Activated T-cell treated with anti-CD3 and anti-CD28 coated beads, Interleukin-2, amount 50 U/mL, for 72 hours (primary cell): Measurements from ENCODE around the gene PARL. TPM values are rescaled to one million over a fixed set of nuclear protein-coding genes. Genes with fewer than 3 reads are reported as not detected.
"Not testable (repeated sequence)": the region's sequence is repeated elsewhere in the genome, so short reads cannot be mapped to it uniquely, and the experiment has no call there.

Experiments
- ATAC-seq, 2 donors: fragments of 150-1000 bp; cut with Tn5 transposase; replicated peaks in 1 of 2; 2 replicates each; pipeline ENCODE4 v1.10.0; 2021; ENCODE audit warnings: moderate library complexity in 2 of 2, mild to moderate bottlenecking in 1 of 2
- DNase-seq, 2 donors: peaks; one replicate each; pipeline ENCODE4 v3.0.0; 2021 to 2022; ENCODE audit warnings: mixed read lengths in 1 of 2
- H3K27ac Mint-ChIP-seq: one replicate; pipeline ENCODE4 v1.8.0; 2022; ENCODE audit warnings: mild to moderate bottlenecking, moderate library complexity, mixed read lengths
- H3K27me3 Mint-ChIP-seq: one replicate; pipeline ENCODE4 v1.8.0; 2022; ENCODE audit warnings: low read depth, mixed read lengths
- H3K36me3 Mint-ChIP-seq, 2 donors: one replicate each; pipeline ENCODE4 v1.8.0; 2022; ENCODE audit warnings: mixed read lengths in 2 of 2, mild to moderate bottlenecking in 1 of 2; ENCODE audit not compliant: insufficient read depth in 2 of 2
- H3K4me1 Mint-ChIP-seq: one replicate; pipeline ENCODE4 v1.8.0; 2022; ENCODE audit warnings: low read depth, mixed read lengths
- H3K4me3 Mint-ChIP-seq, 2 donors: one replicate each; pipeline ENCODE4 v1.8.0; 2022; ENCODE audit warnings: mild to moderate bottlenecking in 2 of 2, mixed read lengths in 2 of 2, moderate library complexity in 2 of 2
- H3K9me3 Mint-ChIP-seq, 2 donors: one replicate each; pipeline ENCODE4 v1.8.0; 2022; ENCODE audit warnings: mixed read lengths in 2 of 2
- total RNA-seq, 2 donors: library from RNA; stranded (reverse); gene quantifications; one replicate each; pipeline ENCODE4 v1.2.3, GENCODE V29; 2022

Gene PARL
- total RNA-seq, 2 donors from 2014 or later: 77.3 to 92.3 TPM

DNA sequence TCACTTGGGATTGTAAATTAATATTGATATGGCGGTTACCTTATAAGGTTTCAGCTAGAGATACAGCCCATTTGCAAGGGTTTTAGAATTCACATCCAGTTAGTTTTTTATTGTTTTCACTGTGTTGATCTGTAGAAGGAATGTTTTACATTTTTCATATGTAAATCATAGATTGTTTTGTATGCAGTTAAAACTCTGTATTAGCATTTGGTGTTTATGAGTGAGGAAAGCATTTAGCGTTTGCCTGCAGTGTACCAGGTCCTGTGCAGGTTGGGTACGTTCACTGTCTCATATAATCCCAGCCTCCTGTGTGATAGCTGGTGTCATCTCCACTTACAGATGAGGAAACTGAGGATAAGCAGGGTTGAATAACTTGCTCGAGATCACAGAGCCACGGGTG is 83.1 kb downstream of the PARL start:
- Mint-ChIP-seq H3K36me3 (peaks cover 8 to 34% of the 10 kb centered on the region in 2 donors), H3K4me3 (no peak overlapping the region), H3K27me3 (no peaks in the 10 kb centered on the region), H3K9me3 (no peaks in the 10 kb centered on the region), H3K27ac (no peak overlapping the region), H3K4me1 (no peaks in the 10 kb centered on the region)
- no peak for ATAC-seq
- DNase-seq: no peak

DNA sequence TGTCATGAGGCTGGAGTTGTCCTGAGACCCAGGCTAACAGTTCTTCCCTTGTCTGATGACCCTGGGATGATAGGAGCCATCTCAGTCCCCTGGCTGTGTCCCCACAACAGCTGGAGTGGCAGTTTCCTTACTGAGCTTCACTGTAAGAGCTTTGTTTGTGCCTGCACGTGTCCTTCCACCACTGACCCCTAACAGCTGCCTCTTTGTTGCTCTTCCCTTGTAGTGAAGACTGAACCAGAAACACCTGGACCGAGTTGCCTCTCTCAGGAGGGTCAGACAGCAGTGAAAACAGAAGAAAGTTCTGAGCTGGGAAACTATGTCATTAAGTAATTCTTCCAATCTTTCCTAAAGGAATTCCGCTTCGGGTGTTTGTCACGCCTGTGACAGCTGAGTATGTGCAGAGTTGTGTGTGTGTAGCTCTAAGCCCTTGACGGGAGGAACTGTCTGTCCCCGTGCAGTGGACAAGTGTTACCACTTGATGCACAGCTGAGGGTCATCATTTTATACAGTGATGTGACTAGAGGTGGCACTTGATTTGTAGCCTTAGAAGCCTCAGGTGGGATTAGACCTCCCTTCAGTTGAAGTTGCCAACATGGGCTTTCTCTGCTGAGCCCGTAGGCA is 84.3 kb downstream of the PARL start:
- no peak overlapping the region for H3K4me3 Mint-ChIP-seq
- no peaks in the 10 kb centered on the region for H3K9me3 Mint-ChIP-seq
- peaks cover 10 to 36% of the 10 kb centered on the region in 2 donors for H3K36me3 Mint-ChIP-seq
- H3K4me1 Mint-ChIP-seq: no peaks in the 10 kb centered on the region
- DNase-seq: no peak
- no peak for ATAC-seq
- no peaks in the 10 kb centered on the region for H3K27me3 Mint-ChIP-seq
- H3K27ac Mint-ChIP-seq: no peak overlapping the region

DNA sequence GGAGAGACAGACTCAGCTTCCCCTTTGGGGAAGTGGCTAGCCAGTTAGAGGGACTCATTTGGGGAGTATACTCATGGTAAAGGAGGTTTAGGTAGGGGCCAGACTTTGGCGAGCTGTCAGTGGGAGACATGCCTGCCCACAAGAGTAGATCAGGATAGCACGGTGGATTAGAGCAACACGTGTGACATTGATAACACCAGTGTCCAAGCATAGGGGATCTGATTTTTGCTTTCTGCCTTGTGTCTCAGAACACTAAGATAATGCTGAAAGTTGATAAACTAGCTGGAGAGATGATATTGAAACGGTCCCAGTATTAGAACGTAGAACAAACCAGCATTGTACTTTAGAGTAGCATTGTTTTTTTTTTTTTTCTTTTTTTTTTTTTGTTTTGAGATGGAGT is 85.2 kb downstream of the PARL start:
- Mint-ChIP-seq H3K27me3 (no peaks in the 10 kb centered on the region), H3K4me3 (no peak overlapping the region), H3K9me3 (no peaks in the 10 kb centered on the region), H3K4me1 (no peaks in the 10 kb centered on the region), H3K27ac (no peak overlapping the region), H3K36me3 (peaks cover 10 to 35% of the 10 kb centered on the region in 2 donors)
- no peak for DNase-seq
- ATAC-seq: no peak

DNA sequence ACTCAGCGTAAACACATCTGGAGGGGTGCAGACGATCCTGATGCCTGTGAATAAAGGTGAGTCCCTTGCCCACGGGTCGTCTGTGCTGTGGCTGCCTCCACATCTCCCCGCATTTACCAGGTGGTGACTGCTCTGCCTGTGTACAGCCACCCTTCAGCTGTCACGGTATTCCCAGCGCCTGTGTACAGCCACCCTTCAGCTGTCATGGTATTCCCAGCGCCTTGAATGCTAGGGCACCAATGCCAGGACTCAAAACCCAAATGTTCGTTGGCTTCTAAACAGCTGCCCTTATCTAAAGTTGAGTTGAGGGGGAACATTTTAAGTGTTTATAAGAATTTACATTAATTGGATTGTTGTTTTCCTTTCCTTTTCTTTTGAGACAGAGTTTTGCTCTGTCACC is 86.7 kb downstream of the PARL start:
- Mint-ChIP-seq H3K27me3 (no peaks in the 10 kb centered on the region), H3K27ac (no peak overlapping the region), H3K9me3 (no peaks in the 10 kb centered on the region), H3K4me3 (no peak overlapping the region), H3K4me1 (no peaks in the 10 kb centered on the region), H3K36me3 (peaks cover 6 to 37% of the 10 kb centered on the region in 2 donors)
- DNase-seq: no peak
- ATAC-seq: no peak

DNA sequence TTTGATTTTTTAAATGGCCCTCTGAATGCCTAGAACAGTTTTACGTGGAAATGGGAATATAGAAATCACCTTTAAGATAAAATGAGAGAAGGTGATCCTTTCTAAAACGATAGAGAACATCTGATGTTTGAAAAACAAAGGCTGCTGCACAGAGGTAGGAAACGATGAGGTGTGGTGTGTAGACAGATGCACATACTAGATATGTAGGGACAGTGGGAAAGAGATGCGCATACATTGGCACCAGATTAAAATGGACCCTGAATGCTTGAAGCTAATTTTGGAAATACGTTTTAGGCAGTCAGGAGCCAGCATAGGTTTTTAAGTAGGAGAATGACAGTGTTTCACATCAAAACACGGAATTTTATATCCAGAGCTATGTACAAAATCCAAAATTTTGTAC is 88.3 kb downstream of the PARL start:
- Mint-ChIP-seq H3K36me3 (peaks cover 7 to 32% of the 10 kb centered on the region in 2 donors), H3K27me3 (no peaks in the 10 kb centered on the region), H3K9me3 (no peaks in the 10 kb centered on the region), H3K27ac (no peak overlapping the region), H3K4me3 (no peak overlapping the region), H3K4me1 (no peaks in the 10 kb centered on the region)
- no peak for ATAC-seq
- DNase-seq: no peak

DNA sequence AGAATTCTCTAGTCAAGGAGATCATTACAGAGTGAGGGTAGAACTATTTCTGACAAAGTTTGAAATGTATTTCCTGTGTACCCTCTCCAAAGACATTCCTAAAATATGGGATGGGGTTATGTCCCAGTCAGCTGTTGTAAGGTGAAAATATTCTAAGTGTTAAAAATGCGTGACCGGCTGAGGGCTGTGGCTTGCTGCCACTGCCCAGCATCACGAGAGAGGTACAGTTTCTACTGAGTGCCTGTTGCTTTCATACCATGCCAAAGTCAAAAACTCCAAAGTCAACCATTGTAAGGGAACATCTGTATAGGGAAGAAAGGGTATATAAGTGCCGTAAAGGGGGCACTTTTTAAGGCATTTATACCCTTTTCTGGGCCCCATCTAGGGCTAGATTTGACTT is 90.2 kb downstream of the PARL start:
- Mint-ChIP-seq H3K9me3 (no peaks in the 10 kb centered on the region), H3K27me3 (no peaks in the 10 kb centered on the region), H3K36me3 (peaks cover 8 to 39% of the 10 kb centered on the region in 2 donors), H3K4me1 (no peaks in the 10 kb centered on the region), H3K4me3 (no peak overlapping the region), H3K27ac (no peak overlapping the region)
- ATAC-seq: no peak
- no peak for DNase-seq

DNA sequence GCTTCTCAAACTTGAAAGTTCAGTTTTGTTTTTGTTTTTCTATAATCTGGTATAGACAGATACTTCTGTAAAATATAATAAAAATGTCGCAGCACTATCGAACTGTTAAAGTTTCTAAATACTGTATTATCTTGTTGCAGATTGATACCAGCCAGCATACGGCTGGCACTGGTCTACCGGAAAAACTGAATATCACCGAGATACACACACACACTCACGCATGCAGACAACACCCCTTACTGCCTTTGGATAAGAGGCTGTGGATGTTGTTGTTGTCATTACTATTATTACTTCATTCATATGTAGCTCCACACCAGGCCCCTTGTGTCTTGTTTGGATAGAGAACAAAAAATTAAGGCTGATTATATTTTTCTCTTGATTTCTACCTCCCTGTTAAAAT is 91.7 kb downstream of the PARL start:
- Mint-ChIP-seq H3K4me3 (no peak overlapping the region), H3K4me1 (no peaks in the 10 kb centered on the region), H3K27ac (no peak overlapping the region), H3K9me3 (no peaks in the 10 kb centered on the region), H3K27me3 (no peaks in the 10 kb centered on the region), H3K36me3 (peaks cover 7 to 30% of the 10 kb centered on the region in 2 donors)
- ATAC-seq (no peak), DNase-seq (no peak)

DNA sequence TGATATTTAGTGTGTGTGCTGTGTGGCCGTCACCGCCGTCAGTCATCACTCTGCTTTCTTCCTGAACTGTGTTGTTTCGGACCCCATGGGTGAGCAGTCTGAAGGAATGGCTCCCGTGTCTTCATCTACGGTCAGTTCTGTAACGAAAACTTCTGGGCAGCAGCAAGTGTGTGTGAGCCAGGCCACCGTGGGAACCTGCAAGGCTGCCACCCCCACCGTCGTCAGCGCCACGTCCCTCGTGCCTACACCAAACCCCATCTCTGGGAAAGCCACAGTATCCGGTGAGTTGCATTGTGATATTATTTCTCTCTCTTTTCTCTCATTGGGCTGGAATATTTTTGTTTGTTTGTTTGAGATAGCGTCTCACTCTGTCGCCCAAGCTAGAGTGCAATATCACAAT is 94.0 kb downstream of the PARL start:
- Mint-ChIP-seq H3K36me3 (peaks cover 10 to 37% of the 10 kb centered on the region in 2 donors), H3K9me3 (no peaks in the 10 kb centered on the region), H3K27me3 (no peaks in the 10 kb centered on the region), H3K27ac (no peak overlapping the region), H3K4me1 (no peaks in the 10 kb centered on the region), H3K4me3 (no peak overlapping the region)
- DNase-seq (no peak), ATAC-seq (no peak)

DNA sequence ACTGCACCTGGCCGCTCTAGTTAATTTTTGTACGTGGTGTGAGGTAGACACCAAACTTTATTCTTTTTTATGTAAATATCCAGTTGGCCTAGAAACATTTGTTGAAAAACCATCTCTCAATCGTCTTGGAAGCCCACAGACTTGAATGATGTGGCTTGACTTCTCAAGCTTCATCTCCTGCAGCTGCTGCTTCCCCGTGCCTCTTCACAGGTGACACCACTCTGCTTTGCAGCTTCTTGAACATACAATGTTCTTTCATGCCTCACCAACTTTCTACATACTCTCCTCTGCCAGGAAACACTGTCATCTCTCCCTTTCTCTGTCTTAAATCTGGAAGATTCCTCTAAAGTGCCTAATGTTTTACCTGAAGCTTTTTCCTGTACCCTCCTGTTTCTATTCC is 94.9 kb downstream of the PARL start:
- H3K9me3 Mint-ChIP-seq: no peaks in the 10 kb centered on the region
- H3K4me3 Mint-ChIP-seq: no peak overlapping the region

DNA sequence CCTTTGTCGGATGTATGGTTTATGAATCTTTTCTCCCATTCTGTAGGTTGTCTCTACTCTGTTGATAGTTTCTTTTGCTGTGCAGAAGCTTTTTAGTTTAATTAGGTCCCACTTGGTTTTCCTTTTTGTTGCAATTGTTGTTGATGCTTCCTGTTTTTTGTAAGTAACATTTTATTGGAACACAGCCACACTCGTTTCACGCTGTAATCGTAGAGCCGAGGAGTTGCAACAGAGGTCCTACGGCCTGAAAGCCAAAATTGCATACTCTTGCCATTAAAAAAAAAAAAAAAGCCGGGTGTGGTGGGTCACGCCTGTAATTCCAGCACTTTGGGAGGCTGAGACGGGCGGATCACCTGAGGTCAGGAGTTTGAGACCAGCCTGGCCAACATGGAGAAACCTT is 100.2 kb downstream of the PARL start:
- H3K27ac Mint-ChIP-seq, DNase-seq, ATAC-seq, H3K4me1 Mint-ChIP-seq, H3K4me3 Mint-ChIP-seq, H3K9me3 Mint-ChIP-seq, H3K27me3 Mint-ChIP-seq: not testable (repeated sequence)
- H3K36me3 Mint-ChIP-seq: peaks cover 13 to 34% of the 10 kb centered on the region in 2 donors

More for the DNA sequence above, 94.9 kb downstream of the PARL start:
- no peaks in the 10 kb centered on the region for H3K4me1 Mint-ChIP-seq
- ATAC-seq (no peak), DNase-seq (no peak)
- peaks cover 10 to 39% of the 10 kb centered on the region in 2 donors for H3K36me3 Mint-ChIP-seq
- H3K27me3 Mint-ChIP-seq: no peaks in the 10 kb centered on the region
- no peak overlapping the region for H3K27ac Mint-ChIP-seq

DNA sequence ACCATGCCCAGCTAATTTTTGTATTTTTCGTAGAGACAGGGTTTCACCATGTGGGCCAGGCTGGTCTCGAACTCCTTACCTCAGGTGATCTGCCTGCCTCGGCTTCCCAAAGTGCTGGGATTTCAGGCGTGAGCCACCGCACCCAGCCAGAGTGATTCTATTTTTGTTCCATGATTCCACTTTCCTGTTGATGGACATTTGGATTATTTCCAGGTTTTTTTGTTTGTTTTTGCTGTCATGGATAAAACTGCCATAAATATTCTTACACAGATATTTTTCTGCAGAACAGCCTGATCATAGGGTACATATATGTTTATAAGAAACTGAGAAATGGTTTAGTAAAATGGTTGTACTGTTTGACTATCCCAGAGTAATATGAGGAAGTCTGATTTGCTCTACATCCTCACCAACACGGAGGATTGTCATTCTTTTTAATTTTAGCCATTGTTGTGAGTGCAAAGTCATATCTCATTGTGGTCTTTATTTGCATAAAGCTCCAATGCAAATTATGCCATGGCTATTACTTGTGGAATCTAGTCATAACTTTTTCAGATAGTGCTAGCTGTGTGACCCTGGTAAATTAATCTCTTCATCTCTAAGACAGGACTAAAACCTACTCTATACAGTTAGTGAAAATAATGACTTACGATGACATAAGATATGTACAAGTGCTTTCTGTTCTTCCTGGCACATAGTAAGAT is 102.0 kb downstream of the PARL start:
- no peaks in the 10 kb centered on the region for H3K4me1 Mint-ChIP-seq
- H3K27me3 Mint-ChIP-seq: no peaks in the 10 kb centered on the region
- no peak overlapping the region for H3K4me3 Mint-ChIP-seq
- peaks cover 13 to 41% of the 10 kb centered on the region in 2 donors for H3K36me3 Mint-ChIP-seq
- ATAC-seq: no peak
- DNase-seq: no peak
- H3K27ac Mint-ChIP-seq: peak overlapping the region; percentile 42
- no peaks in the 10 kb centered on the region for H3K9me3 Mint-ChIP-seq

DNA sequence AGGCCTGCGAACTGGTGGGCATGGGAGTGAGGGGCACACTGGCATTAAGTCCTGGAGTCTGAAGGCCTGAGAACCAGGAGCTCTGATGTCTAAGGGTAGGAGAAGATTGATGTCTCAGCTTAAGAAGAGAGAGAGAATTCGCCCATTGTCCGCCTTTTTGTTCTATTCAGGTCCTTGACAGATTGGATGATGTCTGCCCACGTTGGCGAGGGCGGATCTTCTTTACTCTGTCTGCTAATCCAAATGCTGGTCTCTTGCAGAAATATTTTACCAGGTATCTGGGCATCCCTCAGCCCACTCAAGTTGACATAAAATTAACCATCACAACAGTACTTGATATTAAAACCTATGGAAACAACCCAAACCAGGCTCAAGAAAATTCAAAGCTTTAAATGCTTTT is 103.4 kb downstream of the PARL start:
- no peaks in the 10 kb centered on the region for H3K27me3 Mint-ChIP-seq
- H3K27ac Mint-ChIP-seq: no peak overlapping the region
- no peak overlapping the region for H3K4me3 Mint-ChIP-seq
- ATAC-seq (no peak), DNase-seq (no peak)
- H3K4me1 Mint-ChIP-seq: no peaks in the 10 kb centered on the region
- H3K9me3 Mint-ChIP-seq: no peaks in the 10 kb centered on the region
- peaks cover 8 to 42% of the 10 kb centered on the region in 2 donors for H3K36me3 Mint-ChIP-seq

DNA sequence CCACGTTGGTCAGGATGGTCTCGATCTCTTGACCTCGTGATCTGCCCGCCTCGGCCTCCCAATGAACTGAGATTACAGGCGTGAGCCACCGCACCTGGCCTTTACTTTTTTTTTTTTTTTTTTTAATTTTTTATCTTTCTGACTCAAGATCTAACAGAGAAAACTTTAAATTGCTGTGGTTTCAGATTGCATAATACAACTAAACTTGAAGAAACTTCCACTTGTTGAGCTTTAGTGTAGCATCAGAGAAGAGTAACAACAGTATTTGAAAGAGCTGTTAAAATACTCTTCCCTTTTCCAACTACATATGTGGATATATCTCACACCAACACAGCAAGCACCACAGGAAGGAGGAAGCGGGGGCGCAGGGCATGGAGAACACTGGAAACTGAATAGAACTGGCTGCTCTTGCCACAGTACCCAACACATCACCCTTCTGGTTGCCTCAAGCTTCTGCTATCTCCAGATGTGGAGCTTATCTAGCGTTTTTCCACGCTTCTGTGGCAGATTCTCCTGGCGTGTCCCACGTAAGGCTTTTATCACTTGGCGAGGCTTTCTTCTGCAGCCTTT is 104.7 kb downstream of the PARL start:
- Mint-ChIP-seq H3K9me3 (no peaks in the 10 kb centered on the region), H3K27ac (no peak overlapping the region), H3K4me3 (no peak overlapping the region), H3K4me1 (no peaks in the 10 kb centered on the region), H3K36me3 (peaks cover 12 to 42% of the 10 kb centered on the region in 2 donors), H3K27me3 (no peaks in the 10 kb centered on the region)
- ATAC-seq (no peak), DNase-seq (no peak)
